ENCODE results near the gene AKAP7. TPM values are rescaled to one million over a fixed set of nuclear protein-coding genes. Genes with fewer than 3 reads are reported as not detected.

The AKAP7 gene
- polyA plus RNA-seq, 2 of the 4 experiments (the other 2 are of a cell fraction): 2.5 to 3.7 TPM

DNA sequence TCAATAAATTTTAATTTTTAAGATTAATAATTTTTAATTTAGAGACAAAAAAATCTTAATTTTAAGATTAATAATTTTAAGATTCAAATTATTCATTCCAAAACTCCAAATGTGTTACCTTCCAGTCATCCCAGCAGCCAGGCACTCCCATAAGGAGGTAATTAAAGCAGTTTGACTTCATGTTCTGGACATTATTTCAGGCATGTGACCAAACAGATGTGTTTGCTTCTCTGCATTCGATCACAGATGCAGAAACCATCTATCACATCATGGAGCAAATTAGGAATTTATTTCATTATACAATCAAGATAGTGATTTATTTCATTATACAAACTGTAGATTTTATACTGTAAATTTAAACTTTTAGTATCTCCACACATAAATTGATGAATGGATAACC is 150.3 kb downstream of the AKAP7 start:
- TF ChIP-seq NR3C1 (IDR thresholded peaks at IDR 0.05) (no peak), JUN (IDR thresholded peaks at IDR 0.05) (no peak), FOXS1 (CRISPR knock-in tag; IDR thresholded peaks at IDR 0.05) (no peak), ZFP36 (IDR thresholded peaks at IDR 0.05; ENCODE audit: borderline replicate concordance, partially characterized antibody) (no peak), PHF8 (IDR thresholded peaks at IDR 0.05; ENCODE audit: borderline replicate concordance, low read depth) (no peak), CHD4 (IDR thresholded peaks at IDR 0.05; ENCODE audit: borderline replicate concordance) (no peak), BHLHE40 (IDR thresholded peaks at IDR 0.05; ENCODE audit: low read depth, low read length) (no peak), HOXB13 (CRISPR knock-in tag; IDR thresholded peaks at IDR 0.05; ENCODE audit: low read depth) (no peak), FOSL2 (IDR thresholded peaks at IDR 0.05) (no peak), FOSL2 (CRISPR knock-in tag; IDR thresholded peaks at IDR 0.05) (no peak), NPAS2 (CRISPR knock-in tag; IDR thresholded peaks at IDR 0.05; ENCODE audit: borderline replicate concordance) (no peak), JUNB (IDR thresholded peaks at IDR 0.05) (no peak), EHF (CRISPR knock-in tag; IDR thresholded peaks at IDR 0.05) (no peak), RNF2 (IDR thresholded peaks at IDR 0.05; ENCODE audit: borderline replicate concordance, low read depth) (no peak), RARB (CRISPR knock-in tag; IDR thresholded peaks at IDR 0.05) (no peak), EHMT2 (IDR thresholded peaks at IDR 0.05; ENCODE audit: low read depth) (no peak), USF2 (IDR thresholded peaks at IDR 0.05) (no peak)
- TF ChIP-seq, protein P1, sequence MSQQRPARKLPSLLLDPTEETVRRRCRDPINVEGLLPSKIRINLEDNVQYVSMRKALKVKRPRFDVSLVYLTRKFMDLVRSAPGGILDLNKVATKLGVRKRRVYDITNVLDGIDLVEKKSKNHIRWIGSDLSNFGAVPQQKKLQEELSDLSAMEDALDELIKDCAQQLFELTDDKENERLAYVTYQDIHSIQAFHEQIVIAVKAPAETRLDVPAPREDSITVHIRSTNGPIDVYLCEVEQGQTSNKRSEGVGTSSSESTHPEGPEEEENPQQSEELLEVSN (IDR thresholded peaks at IDR 0.05; ENCODE audit: borderline replicate concordance, low read depth): no peak
- CTCF ChIA-PET: no interaction called here
- FAIRE-seq: no peak
- Histone ChIP-seq H3K27ac (no peak overlapping the region), H3K4me3 (no peak overlapping the region), H3K4me1 (no peaks in the 10 kb centered on the region), H3K4me2 (no peak overlapping the region), H3K9me3 (no peaks in the 10 kb centered on the region)
- 81% methylated on average over 1 of the region's 1 CpG for WGBS (ENCODE audit: missing lambda C conversion rate)
- no peak for ATAC-seq
- POLR2A ChIA-PET: no interaction called here
- no peak for DNase-seq (ENCODE audit: low read depth in 1 of 2, low spot score in 1 of 2)

GRCh38 chr6:131286469-131287040 is 151.3 kb downstream of the AKAP7 start:
- ChIA-PET POLR2A (no interaction called here), CTCF (no interaction called here)
- H3K4me3 ChIP-seq: no peak overlapping the region
- H3K27ac ChIP-seq: no peak overlapping the region
- H3K9me3 ChIP-seq: no peaks in the 10 kb centered on the region
- FAIRE-seq (no peak), DNase-seq (ENCODE audit: low read depth in 1 of 2, low spot score in 1 of 2) (no peak), ATAC-seq (no peak)
- no peak overlapping the region for H3K4me2 ChIP-seq
- H3K4me1 ChIP-seq: no peaks in the 10 kb centered on the region
- TF ChIP-seq GATA3 (IDR thresholded peaks at IDR 0.05; ENCODE audit: borderline replicate concordance): no peak
- no peak for TF ChIP-seq USF2 (IDR thresholded peaks at IDR 0.05)
- TF ChIP-seq PHF8 (IDR thresholded peaks at IDR 0.05; ENCODE audit: borderline replicate concordance, low read depth): no peak
- WGBS (ENCODE audit: missing lambda C conversion rate): 85% methylated on average over 2 of the region's 2 CpGs

- FAIRE-seq: no peak
- ChIA-PET CTCF (no interaction called here), POLR2A (no interaction called here)
- DNase-seq (ENCODE audit: low read depth in 1 of 2, low spot score in 1 of 2): no peak
- Histone ChIP-seq H3K27ac (no peak overlapping the region), H3K9me3 (no peaks in the 10 kb centered on the region), H3K4me1 (no peaks in the 10 kb centered on the region), H3K4me3 (no peak overlapping the region), H3K4me2 (no peak overlapping the region)
- WGBS (ENCODE audit: missing lambda C conversion rate): 88% methylated on average over 2 of the region's 2 CpGs
- no peak for ATAC-seq
- TF ChIP-seq CHD2 (IDR thresholded peaks at IDR 0.05; ENCODE audit: low read length, partially characterized antibody): no peak
- no peak for TF ChIP-seq SREBF2 (IDR thresholded peaks at IDR 0.05)
- no peak for TF ChIP-seq ELK1 (IDR thresholded peaks at IDR 0.05; ENCODE audit: low read depth, low read length)
- TF ChIP-seq ATOH8 (CRISPR knock-in tag; IDR thresholded peaks at IDR 0.05; ENCODE audit: low read depth): no peak
- no peak for TF ChIP-seq RAD21 (conservative IDR thresholded peaks at IDR 0.05 in 1 of 2, IDR thresholded peaks at IDR 0.05 in 1 of 2)
- no peak for TF ChIP-seq ZSCAN20 (CRISPR knock-in tag; IDR thresholded peaks at IDR 0.05)
- TF ChIP-seq FOSL2 (IDR thresholded peaks at IDR 0.05): no peak
- no peak for TF ChIP-seq FOSL2 (CRISPR knock-in tag; IDR thresholded peaks at IDR 0.05)
- TF ChIP-seq, protein P2, sequence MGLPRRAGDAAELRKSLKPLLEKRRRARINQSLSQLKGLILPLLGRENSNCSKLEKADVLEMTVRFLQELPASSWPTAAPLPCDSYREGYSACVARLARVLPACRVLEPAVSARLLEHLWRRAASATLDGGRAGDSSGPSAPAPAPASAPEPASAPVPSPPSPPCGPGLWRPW (IDR thresholded peaks at IDR 0.05): no peak
- TF ChIP-seq ESRRA (IDR thresholded peaks at IDR 0.05; ENCODE audit: borderline replicate concordance, low read length): no peak
- no peak for TF ChIP-seq SMC3 (IDR thresholded peaks at IDR 0.05)
- TF ChIP-seq, protein P3, sequence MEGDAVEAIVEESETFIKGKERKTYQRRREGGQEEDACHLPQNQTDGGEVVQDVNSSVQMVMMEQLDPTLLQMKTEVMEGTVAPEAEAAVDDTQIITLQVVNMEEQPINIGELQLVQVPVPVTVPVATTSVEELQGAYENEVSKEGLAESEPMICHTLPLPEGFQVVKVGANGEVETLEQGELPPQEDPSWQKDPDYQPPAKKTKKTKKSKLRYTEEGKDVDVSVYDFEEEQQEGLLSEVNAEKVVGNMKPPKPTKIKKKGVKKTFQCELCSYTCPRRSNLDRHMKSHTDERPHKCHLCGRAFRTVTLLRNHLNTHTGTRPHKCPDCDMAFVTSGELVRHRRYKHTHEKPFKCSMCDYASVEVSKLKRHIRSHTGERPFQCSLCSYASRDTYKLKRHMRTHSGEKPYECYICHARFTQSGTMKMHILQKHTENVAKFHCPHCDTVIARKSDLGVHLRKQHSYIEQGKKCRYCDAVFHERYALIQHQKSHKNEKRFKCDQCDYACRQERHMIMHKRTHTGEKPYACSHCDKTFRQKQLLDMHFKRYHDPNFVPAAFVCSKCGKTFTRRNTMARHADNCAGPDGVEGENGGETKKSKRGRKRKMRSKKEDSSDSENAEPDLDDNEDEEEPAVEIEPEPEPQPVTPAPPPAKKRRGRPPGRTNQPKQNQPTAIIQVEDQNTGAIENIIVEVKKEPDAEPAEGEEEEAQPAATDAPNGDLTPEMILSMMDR (IDR thresholded peaks at IDR 0.05): no peak
- no peak for TF ChIP-seq RARB (CRISPR knock-in tag; IDR thresholded peaks at IDR 0.05)
These were observed 152.9 kb downstream of the AKAP7 start for GRCh38 chr6:131288214-131288613.
